ENCODE results near the gene KRI1.

KRI1 gene

GRCh38 chr19:10518444-10519361 is 47.1 kb downstream of the KRI1 start:
- DNase-seq (ENCODE audit: low read depth) = no peak

- no peak for DNase-seq (ENCODE audit: low read depth)
Measured at GRCh38 chr19:10517760-10518443, 47.9 kb downstream of the KRI1 start.

DNA sequence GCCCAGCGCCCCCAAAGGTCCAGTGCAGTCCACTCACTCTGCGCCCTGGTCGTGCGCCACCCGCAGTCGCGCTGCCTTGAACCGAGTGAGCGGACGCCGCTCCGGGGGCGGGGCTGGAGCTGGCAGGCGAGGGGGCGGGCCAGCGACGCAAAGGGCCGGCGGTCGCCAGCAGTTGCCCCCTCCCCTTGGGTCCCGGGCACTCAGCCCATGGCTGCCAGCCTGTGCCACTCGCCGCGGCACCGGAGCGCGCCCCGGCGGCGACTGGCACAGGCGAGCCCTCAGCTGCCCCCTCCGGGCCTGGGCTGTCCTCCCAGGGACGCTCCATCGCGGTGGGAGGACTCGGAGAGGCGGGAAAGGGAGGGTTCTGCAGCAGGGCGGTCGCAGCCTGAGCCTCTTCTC is 48.5 kb downstream of the KRI1 start, which contains the start of gene S1PR5:
S1PR5 (minus strand) TSS at position 87 of the 399 bp plus-strand sequence. CDS start 2,436 bp downstream, outside the sequence.
- DNase-seq (ENCODE audit: low read depth) = no peak

DNA sequence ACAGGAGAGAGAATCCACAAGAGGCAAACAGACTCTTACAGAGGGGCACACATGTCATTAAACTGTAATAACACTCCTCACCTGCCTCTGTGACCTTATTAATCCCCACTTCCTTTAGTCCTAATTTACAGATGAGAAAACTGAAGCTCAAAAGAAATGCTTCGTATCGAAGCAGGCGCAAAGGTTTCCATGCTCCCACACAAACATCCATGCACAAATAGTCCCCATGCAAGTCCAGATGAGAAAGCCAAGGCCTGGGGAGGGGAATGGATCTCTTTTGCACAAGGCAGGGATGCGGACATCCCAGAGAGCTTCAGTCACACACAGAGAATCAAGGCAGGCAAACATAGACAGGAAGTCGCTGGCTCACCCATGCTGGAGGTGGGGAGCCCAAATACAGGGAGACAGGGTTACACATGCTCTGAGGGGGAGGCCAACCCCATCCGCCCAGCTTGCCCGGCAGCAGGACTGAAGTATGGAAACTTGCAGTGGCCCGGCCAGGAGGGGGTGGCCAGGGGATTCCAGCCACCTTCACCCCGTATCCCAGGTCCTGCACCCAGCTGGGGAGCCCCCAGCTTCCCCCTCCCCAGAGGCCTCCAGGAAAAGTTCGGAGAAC is 49.0 kb downstream of the KRI1 start:
- DNase-seq (ENCODE audit: low read depth) = no peak

GRCh38 chr19:10516064-10516385 is 49.8 kb downstream of the KRI1 start:
- no peak for DNase-seq (ENCODE audit: low read depth)

GRCh38 chr19:10514211-10515145 is 51.3 kb downstream of the KRI1 start:
- peak; percentile 32 for DNase-seq (ENCODE audit: low read depth)

- no peak for DNase-seq (ENCODE audit: low read depth)
Measured at GRCh38 chr19:10513223-10513622, 52.6 kb downstream of the KRI1 start.

DNA sequence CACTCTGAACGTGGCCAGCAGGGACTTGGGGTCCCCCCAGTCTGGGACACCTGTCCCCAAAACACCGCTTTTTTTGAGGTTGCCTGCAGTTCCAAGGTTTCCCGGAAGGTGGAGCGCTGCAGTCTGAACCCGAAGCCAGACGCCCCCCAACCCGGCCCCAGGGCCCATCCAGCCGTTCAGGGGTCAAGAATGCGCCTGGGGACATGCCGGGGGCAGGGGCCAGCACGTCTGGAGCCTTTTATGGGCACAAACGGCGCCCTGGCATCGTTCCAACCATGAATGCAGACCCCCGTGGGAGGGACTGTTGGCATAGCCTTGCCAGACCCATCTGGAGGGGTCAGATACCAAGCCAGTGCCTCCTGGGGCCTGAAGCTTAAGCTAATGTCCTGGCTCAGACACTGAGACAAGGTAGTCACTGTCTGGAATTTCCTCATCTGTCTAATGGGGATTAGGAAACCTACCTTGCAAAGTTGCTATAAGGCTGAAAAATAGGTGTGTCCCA is 55.5 kb downstream of the KRI1 start:
- DNase-seq (ENCODE audit: low read depth) = peak; percentile 46

DNA sequence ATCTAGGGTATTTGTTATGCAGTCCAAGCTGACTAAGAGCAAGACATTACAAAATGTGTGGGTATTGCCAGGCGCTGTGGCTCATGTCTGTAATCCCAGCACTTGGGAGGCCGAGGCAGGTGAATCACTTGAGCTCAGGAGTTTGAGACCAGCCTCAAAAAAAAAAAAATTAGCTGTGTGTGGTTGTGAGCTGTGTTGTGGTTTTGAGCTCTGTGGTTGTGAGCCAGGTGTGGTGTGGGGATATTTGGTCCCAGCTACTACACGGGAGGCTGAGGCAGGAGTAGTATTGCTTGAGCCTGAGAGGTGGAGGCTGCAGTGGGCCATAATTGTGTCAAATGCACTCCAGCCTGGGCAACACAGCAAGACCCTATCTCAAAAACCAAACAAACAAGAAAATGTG is 57.1 kb downstream of the KRI1 start:
- DNase-seq (ENCODE audit: low read depth) = no peak

- no peak for DNase-seq (ENCODE audit: low read depth)
Measured at GRCh38 chr19:10508036-10508435, 57.8 kb downstream of the KRI1 start.

DNA sequence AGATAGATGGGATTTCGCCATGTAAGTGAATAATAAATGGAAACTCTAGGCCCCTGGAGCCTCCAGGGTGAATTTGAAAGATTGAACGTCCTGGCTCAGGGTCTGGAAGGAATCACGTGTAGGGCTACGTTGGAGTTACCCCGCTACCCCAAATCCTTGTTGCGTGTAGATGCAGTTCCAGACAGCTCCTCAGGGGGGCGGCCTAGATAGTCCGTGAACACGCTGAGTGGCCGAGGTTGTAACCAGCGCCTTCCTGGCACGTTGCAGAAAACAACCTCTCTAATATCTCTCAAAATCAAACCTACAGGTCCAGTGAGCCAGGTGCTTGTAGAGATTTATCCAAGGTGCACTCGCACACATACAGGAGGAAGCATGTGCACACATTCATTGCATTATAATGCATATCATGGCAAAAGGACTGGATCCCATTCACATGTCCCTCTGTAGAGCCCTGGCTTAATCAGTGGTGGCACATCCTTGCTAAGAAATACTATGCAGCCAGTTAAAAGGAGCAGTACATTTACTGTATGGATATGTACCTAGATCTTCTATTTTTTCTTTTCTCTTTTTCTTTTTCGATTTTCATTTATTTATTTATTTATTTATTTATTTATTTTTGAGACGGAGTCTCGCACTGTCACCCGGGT is 60.1 kb downstream of the KRI1 start:
- peak; percentile 80 for DNase-seq (ENCODE audit: low read depth)
